NCI-H2107 treated with DMSO at 0.1 percent for 48 hours (cell line): ENCODE results near the gene RPL41.
"Not testable (repeated sequence)": the region's sequence is repeated elsewhere in the genome, so short reads cannot be mapped to it uniquely, and the experiment has no call there.

ENCODE experiments used
- DNase-seq: peaks from one replicate; lab custom pipeline; 2025; ENCODE audit not compliant: unreplicated experiment; lab: John Stamatoyannopoulos, UW

RPL41 gene

DNA sequence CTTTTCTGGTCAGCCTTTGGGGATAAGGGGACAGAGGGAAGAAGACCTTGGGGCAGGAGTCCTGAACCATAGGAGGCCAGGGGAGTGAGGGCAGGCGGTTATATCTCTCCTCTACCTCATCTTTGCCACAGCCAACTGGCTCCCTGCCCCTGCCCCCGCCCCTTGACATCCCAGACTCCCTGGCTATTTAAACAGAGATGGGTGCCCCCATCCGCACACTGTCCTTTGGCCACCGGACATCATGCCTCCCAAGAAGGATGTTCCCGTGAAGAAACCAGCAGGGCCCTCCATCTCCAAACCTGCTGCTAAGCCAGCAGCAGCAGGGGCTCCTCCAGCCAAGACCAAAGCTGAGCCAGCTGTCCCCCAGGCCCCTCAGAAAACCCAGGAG is 37.2 kb downstream of the RPL41 start:
- DNase-seq = no peak

DNA sequence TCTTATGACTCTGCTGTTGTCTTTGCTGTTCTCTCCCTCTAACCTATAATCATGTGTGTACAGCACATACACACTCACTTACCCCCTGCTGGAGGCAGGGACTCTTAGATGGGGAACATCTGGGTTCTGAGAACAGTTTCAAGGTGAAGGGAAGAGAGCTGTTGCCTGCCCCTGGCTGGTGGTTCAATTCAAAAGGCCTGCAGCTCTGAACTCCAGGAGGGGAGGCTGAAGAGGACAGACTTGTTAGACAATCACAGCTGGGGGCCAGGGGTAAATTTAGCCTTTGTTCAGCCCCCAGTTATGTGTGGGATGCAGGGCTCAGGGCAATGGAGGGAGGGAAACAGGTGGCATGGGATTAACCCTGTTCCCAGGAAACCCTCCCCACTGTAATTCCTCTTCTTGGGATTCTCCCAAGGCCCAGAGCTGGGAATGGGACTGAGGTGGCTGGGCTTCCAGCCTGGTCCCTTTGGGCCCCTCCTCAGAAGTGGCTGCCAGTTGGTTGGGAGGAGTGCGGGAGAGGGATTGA is 37.9 kb downstream of the RPL41 start:
- no peak for DNase-seq

DNA sequence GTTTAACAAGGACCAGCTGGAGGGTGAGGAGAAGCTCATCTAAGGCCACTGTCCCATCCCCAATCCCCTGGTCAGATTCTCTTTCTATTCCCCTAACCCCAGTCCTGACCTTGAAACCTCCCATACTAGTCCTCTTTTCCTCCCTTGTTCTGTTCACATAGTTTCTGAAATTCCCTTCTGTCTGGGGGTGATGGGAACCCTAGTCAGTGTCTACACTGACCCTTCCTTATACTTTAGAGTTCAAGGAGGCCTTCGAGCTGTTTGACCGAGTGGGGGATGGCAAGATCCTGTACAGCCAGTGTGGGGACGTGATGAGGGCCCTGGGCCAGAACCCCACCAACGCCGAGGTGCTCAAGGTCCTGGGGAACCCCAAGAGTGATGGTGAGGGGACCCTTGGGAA is 38.4 kb downstream of the RPL41 start:
- DNase-seq = no peak

DNA sequence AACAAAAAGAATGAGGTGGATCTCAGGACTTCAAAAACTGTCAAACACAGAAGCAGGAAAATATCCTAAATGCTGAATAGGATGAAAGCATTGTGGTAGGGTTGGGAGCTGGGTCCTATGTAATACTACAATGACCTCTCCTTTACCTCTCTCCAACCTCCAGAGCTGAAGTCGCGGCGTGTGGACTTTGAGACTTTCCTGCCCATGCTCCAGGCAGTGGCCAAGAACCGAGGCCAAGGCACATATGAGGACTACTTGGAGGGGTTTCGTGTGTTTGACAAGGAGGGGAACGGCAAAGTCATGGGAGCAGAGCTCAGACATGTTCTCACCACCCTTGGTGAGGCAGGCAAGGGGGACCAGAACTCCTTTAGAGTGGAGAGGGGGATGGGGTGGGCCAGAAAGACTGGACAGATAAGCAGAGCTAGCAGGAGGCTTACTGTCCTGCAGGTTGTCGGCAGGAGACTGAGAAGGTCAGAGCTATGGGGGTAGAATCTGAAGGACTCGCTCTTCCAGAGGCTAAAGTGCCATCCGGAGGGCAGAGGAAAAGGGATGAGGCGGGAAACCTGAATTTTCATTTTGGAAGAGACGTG is 38.9 kb downstream of the RPL41 start:
- DNase-seq = no peak

DNA sequence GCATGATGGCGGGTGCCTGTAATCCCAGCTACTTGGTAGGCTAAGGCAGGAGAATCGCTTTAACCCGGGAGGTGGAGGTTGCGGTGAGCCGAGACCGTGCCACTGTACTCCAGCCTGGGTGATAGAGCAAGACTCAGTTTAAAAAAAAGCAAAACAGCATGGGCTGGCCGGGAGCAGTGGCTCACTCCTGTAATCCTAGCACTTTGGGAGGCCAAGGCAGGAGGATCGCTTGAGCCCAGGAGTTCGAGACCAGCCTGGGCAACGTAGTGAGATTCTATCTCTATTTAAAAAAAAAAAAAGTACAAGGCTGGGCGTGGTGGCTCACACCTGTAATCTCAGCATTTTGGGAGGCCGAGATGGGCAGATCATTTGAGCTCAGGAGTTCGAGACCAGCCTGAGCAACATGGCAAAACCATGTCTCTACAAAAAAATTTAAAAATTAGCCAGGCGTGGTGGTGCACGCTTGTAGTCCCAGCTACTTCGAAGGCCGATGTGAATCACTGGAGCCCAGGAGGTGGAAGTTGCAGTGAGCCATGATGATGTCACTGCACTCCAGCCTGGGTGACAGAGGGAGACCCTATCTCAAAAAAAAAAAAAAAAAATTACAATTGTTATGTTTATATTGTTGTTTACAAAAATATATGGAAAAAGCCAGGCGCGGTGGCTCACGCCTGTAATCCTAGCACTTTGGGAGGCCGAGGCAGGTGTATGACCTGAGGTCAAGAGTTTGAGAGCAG is 40.2 kb downstream of the RPL41 start:
- not testable (repeated sequence) for DNase-seq

DNA sequence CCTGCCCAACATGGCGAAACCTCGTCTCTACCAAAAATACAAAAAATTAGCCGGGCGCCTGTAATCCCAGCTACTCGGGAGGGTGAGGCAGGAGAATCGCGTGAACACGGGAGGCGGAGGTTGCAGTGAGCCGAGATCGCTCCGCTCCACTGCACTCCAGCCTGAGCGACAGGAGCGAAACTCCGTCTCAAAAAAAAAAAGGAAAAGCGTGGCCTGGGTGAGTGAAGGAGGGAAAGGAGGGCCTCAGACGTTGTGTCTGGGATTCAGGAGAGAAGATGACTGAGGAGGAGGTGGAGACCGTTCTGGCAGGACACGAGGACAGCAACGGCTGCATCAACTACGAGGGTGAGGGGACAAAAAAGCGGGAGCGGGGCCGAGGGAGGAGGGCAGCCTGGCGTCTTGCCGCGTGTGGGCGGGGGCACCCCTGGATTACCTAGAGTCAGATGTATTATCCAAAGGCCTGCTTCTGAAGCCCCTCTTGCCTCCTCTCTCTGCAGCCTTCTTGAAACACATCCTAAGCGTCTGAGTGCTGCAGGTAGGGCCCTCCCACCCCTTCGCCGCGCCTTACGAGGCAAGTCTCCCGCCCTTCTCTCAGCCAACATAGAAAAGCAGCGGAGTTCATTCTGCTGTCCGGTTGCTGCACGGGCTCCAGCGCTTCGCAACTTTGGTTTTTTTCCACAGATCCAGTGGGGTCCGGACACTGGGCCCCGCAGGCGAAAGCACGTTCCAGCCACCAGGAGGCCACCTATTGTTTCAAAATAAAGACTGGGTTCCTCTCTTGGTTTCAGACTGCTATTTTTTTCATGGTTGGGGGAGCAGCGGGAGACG is 41.0 kb downstream of the RPL41 start:
- peak; percentile 99 for DNase-seq

DNA sequence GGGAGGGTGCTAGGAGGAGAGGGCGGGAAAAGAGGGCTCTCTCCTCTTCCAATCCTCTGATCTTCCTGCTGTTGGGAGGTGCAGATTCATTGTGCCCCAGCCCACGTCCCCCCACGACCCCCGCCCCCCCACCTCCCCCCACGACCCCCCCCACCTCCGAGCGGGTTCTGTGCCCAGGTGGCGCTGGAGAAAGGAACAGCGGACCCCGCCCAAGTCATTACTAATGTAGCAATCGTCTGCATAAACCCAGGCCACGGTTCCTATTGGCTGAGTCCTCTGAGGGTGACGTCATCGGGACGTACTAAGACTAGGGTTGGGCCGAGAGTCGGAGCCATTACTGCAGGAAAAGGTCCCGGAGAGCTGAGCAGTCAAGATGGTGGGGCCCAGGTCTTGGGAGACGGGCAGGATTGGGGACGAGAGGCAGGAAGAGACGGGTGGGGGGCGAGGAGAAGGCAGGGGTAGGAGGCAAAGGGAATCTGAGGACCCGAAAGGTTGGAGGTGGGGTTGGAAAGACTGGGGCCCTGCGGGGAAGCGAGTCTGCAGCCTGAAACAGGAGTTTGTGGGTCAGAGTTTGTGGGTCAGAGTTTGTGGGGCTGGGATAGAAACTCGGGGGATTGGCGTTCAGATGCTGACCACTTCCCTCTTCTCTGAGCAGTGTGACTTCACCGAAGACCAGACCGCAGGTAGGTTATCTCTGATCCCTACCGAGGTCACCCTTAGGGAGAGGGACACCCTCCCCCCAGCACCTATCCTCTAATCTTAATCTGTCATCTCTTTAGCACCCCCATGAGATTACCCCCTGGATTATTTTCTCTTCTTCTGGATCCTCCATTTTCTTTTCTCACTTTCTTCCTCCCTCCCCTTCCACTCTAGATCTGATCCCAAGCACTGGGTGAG is 41.8 kb downstream of the RPL41 start, which contains the start of gene MYL6:
MYL6 (plus strand) TSS at position 331 of the 897 bp plus-strand sequence; CDS start at position 374, 43 bp downstream.
- peak; percentile 99 for DNase-seq

DNA sequence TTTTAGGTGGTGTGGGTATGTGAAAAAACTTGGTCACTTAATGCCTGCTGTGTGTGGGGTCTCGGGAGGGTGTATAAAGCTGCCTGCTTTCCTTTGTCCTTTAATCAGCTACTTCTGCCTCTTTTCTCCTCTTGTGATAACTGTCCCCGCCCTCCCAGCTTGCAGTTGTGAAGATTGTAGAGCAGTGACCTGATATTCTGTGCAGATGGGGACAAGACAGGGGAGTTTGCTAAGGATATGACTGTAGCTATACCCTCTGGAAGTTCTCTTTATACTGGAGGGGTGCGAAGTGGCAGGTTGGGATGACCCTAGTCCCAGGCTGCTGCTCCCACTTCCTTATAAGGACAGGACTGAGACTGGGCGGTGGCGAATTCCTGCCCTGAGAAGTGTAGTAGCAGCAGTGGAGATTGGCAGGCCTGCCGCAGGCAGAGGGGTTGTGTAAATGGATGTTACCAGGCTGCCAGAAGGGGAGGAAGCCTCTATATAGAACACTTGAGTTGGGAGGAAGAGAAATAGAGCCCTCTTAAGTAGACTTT is 42.6 kb downstream of the RPL41 start:
- peak; percentile 42 for DNase-seq

DNA sequence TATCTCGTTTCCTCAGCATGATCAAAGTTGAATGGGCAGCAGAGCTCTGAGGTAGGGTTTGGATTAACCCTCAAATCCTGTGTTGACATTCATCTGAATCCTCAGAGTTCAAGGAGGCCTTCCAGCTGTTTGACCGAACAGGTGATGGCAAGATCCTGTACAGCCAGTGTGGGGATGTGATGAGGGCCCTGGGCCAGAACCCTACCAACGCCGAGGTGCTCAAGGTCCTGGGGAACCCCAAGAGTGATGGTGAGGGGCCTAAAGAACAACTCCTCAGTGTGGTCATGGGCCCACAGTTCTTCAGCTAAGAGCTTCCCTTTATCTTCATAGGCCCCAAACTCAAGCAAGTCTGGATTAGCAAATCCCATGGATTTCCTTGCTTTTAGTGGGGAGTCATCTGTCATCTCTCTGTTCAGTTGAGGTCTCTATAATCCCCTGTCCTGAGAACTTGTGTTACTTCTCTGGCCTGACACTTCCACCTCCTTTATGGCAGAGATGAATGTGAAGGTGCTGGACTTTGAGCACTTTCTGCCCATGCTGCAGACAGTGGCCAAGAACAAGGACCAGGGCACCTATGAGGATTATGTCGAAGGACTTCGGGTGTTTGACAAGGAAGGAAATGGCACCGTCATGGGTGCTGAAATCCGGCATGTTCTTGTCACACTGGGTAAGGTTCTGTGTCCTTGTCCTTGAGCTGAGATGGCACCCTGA is 43.2 kb downstream of the RPL41 start:
- no peak for DNase-seq

DNA sequence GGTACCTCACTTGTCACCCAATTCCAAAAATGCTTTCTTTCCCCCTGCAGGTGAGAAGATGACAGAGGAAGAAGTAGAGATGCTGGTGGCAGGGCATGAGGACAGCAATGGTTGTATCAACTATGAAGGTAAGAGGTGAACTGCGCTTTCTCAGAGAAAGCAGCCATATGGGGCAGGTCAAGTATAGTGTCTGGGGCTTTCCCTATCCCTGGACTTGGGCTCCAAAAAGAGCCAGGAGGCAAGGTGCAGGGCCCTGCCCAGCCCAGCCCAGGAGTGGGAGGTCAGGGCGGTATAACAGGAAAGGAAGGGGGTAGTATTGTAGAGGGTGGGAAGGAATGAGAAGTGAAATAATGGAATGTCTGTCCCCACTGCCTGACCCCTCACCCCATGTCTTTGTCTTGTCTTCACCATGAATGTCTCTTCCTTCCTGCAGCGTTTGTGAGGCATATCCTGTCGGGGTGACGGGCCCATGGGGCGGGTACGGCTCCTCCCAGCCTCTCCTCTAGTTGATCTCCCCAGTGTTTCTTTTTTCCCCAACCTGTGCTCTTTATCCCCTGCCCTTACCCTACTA is 43.8 kb downstream of the RPL41 start:
- DNase-seq = no peak

DNA sequence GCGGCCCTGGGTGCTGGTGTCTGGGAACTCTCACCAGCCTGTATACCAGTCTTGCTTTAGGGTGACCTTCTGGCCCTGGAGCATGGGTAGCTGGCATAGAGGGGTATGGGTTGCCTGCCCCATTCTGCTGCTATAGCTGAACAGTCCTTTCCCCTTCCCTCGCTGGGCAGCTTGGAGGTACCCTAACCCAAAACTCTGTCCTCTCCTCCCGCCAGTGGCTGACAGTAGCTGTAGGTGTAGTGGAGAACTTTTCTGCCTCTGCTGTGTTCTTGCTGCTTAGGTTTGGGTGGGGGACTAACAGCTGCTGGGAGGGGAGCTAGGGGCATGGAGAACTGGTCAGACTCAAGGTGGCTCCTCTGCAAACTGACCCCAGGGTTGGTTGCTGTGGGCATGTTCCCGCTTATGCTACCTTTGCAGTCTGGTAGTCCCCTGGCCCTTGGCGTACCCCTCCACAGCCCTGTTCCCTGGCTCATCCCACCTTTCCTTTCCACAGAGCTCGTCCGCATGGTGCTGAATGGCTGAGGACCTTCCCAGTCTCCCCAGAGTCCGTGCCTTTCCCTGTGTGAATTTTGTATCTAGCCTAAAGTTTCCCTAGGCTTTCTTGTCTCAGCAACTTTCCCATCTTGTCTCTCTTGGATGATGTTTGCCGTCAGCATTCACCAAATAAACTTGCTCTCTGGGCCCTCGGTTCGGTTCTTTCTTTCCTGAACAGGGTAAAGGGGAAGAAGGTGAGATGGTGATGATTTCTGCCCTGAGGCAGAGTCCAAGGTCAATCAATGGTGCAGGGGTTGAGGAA is 44.7 kb downstream of the RPL41 start:
- DNase-seq = no peak

DNA sequence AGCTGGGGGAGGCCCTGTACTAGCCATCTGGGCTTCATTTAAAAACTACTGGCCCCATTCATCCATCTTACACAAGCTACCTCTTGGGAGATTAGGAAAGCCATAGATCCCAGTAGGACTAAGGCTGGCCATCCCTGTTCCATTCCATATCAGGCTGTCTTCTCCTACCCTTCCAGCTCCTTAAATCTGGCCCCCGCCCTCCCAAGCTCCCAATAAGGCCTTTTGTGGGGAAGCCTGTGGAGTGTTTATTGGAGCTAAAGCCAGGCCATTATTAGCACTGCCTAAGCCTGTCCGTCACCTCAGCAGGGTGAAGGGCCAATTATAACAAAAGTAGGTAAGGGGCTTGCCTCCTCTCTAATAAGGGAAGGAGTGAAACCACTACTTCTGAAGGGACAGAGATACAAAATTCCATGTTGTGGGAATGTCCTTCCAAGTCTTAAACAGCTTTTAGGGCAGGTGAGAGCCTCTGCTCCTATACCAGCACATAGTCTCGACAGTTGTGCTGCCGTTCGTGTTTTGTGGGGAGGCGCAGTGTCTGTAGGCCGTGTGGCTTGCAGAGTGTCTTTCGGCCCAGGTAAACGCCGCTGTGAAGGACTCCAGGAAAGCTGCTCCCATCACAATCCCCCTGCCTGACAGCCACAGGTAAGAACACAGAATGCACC is 45.4 kb downstream of the RPL41 start:
- no peak for DNase-seq

DNA sequence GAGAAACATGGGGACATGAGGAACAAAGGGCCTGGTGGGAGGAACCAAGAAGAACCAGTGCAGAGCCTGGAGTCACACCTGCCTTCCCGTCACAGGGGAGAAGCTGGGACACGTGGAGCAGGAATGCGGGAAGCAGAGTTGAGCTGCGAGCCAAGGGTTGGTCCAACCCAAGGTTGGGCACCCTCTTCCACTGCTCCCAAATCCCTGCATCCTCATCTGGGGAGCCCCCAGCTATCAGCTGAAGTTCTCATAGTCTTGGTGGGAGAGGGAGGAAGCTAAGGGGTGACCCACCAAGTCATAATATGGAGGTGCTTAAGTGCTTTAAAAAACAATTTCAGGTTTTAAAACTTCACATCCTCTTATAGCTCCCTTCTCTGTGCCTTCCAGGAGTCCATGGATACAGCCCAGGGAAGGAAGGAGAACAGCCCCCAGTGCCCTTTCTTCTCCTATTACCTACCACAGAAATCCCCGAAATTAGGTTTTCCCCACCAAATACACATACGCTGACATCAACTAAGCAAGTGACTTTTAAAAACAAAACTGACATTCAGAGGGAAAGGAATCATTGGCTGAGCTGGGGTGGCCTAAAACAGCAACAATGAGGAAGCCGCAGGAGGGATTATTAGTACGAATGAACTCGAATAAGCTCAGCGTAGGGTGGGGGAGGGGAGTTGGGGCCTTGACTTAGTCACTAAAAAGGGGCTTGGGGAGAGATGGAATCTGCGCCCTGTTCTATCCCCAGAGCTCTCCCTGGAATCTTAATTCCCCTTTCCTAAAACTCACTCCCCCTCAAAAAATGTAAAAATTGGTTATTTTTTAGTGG is 46.2 kb downstream of the RPL41 start:
- no peak for DNase-seq

DNA sequence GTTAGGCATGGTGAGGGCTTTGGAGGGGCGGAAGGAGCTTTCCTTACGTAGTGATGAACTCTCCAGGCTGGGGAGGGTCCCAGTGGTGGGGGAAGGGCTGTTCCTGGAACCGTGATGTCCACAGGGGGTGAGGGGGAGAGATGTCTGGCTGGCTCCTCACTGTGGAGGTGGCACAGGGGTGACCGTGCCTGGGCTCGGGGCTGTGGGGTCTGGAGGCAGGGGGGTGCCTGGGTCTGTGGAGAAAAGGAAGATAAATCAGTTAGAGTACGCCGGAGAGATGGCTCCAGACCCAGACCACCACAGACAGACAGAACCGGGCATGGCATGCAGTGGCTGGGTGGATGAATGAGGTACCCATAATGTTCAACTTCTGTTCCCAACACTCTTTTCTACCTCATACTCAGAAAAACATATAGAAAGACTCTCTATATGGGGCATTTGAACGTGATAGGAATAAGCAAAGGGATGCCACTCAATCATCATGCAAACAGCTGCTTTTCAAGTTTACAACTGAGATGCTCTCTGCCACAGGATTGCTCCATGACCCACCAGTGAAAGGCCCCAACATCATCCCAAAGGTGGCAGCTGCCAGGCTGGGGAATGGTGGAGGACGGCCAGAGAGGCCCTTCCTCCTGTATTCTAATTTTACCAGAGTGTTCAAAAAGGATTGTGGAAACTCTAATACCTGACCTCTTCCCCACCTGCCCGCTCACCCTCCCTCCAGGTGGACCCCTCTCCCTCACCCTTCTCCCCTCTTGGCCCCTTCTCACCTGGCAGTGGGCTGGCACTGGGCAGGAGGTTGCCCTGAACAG is 47.3 kb downstream of the RPL41 start:
- no peak for DNase-seq

DNA sequence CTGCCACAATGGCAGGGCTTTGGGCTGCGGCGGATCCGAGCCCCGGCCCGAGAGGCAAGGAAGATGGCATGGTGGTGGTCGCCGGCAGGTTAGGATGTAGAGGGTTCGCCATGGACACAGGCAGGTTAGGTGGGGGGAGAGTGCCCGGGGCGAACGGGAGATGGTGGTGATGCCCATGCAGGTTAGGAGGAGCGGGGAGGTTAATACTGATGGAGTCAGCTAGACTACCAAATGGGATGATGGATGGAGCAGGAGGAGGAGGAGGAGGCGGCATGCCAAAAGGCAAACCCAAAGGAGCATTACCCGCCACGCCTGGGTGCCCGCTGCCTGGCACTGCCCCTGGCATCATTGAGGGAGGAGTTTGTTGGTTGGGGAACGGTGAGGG is 47.9 kb downstream of the RPL41 start:
- no peak for DNase-seq

DNA sequence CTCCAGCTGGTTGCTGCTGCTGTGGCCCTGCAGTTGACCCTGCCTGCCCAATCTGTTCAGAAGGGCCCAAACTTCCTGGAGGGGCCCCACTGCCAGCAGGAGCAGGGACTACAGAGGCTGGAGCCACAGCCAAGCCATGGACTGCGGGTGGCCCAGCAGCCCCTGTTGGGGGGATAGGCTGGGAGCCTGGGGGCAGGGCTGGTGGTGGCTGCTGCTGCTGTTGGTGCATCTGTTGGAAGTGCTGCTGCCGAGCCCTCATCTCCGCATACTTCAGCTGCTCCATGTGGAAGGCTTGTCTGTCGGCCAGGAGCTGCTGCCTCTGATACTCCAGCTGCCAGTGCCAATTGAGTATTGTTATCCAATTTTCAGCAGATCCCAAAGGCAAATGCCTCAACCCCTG is 48.9 kb downstream of the RPL41 start:
- DNase-seq = no peak
